GM21390 (cell line): ENCODE results near the gene ZNF230.

Source experiments
- ATAC-seq: cut with Tn5 transposase; IDR thresholded peaks from one replicate; pipeline ENCODE4 v1.9.1; 2021; ENCODE audit not compliant: unreplicated experiment

The ZNF230 gene

GRCh38 chr19:44032001-44032610, 29.3 kb downstream of the ZNF230 start:
- no peak for ATAC-seq

- no peak for ATAC-seq
Measured at GRCh38 chr19:44042147-44042546, 39.4 kb downstream of the ZNF230 start.

- no peak for ATAC-seq
Measured at GRCh38 chr19:44050740-44051649, 48.2 kb downstream of the ZNF230 start.

- ATAC-seq: peak; percentile 67
Measured at GRCh38 chr19:44051650-44052402, 49.1 kb downstream of the ZNF230 start, which contains the start of gene ZNF223. TSS of gene ZNF223 (plus strand) at chr19:44052036. CDS start at chr19:44055177, 3,141 bp downstream.

GRCh38 chr19:44055870-44056269, 53.1 kb downstream of the ZNF230 start:
- ATAC-seq: no peak

- ATAC-seq: no peak
Measured at GRCh38 chr19:44059229-44059628, 56.5 kb downstream of the ZNF230 start.

GRCh38 chr19:44061038-44061437, 58.3 kb downstream of the ZNF230 start:
- ATAC-seq: no peak
